GM23338 (cell line): ENCODE data around the gene MYO1F.

ENCODE experiments used
- CREB1 ChIP-seq: fragments of 250-450 bp; sonication (Bioruptor Pico); IDR thresholded peaks from 2 replicates; pipeline ENCODE4 v1.5.0; 2020; ENCODE audit warnings: low read depth, mild to moderate bottlenecking, moderate library complexity
- EZH2 ChIP-seq: fragments of 200-600 bp; sonication (generic); IDR thresholded peaks from one replicate; pipeline ENCODE4 v1.8.0; 2017; ENCODE audit warnings: antibody characterized with exemption, mild to moderate bottlenecking, low read depth; ENCODE audit not compliant: unreplicated experiment
- EZH2phosphoT487 ChIP-seq: fragments of 200-600 bp; sonication (generic); IDR thresholded peaks from one replicate; pipeline ENCODE4 v1.8.1; 2018; ENCODE audit warnings: antibody characterized with exemption; ENCODE audit not compliant: unreplicated experiment
- NANOG ChIP-seq: IDR thresholded peaks from 2 replicates; pipeline ENCODE4 v1.6.1; 2016; ENCODE audit warnings: antibody characterized with exemption, borderline replicate concordance
- POLR2AphosphoS5 ChIP-seq: IDR thresholded peaks from 2 replicates; pipeline ENCODE4 v1.6.1; 2016; ENCODE audit warnings: antibody characterized with exemption, low read depth
- REST ChIP-seq: IDR thresholded peaks from one replicate; pipeline ENCODE4 v1.6.1; 2018; ENCODE audit warnings: antibody characterized with exemption; ENCODE audit not compliant: unreplicated experiment
- STAT1 ChIP-seq: IDR thresholded peaks from one replicate; pipeline ENCODE4 v1.6.1; 2016; ENCODE audit warnings: antibody characterized with exemption; ENCODE audit not compliant: unreplicated experiment
- TF ChIP-seq, protein P1 (sequence below), 2 experiments: fragments of 200-600 bp in 1 of 2; sonication (generic) in 1 of 2; conservative IDR thresholded peaks; 2 replicates each; pipeline versions ENCODE4 v1.5.1 to v1.6.1; 2016 to 2017; ENCODE audit warnings: antibody characterized with exemption in 2 of 2, low read depth in 2 of 2, mild to moderate bottlenecking in 2 of 2, moderate library complexity in 1 of 2
- TF ChIP-seq, protein P2 (sequence below): IDR thresholded peaks from 2 replicates; pipeline ENCODE4 v1.6.1; 2016; ENCODE audit warnings: antibody characterized with exemption

DNA sequence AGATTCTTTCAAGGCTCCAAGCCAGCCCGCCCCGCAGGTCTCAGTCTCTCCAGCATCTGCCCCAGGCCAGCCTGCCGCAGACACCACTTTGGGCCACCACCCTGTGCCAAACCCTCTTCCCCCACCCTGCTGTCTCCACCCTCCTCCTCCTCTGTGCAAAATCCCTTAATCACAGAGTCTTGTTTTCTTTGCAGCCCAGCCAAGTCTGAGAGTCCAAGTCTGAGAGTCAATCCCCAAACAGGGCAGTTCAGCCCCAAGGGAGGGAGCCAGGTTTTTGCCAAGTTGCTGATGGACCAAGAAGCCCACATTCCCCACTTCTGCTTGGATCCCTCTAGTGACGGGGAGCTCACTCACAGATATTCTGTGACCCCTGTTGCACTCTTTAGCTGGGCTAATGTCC, 30.1 kb upstream of the MYO1F start:
- no peak for TF ChIP-seq REST
- TF ChIP-seq, protein P1, sequence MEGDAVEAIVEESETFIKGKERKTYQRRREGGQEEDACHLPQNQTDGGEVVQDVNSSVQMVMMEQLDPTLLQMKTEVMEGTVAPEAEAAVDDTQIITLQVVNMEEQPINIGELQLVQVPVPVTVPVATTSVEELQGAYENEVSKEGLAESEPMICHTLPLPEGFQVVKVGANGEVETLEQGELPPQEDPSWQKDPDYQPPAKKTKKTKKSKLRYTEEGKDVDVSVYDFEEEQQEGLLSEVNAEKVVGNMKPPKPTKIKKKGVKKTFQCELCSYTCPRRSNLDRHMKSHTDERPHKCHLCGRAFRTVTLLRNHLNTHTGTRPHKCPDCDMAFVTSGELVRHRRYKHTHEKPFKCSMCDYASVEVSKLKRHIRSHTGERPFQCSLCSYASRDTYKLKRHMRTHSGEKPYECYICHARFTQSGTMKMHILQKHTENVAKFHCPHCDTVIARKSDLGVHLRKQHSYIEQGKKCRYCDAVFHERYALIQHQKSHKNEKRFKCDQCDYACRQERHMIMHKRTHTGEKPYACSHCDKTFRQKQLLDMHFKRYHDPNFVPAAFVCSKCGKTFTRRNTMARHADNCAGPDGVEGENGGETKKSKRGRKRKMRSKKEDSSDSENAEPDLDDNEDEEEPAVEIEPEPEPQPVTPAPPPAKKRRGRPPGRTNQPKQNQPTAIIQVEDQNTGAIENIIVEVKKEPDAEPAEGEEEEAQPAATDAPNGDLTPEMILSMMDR (conservative IDR thresholded peaks at IDR 0.05; ENCODE audit: low read depth in 2 of 2): no peak
- TF ChIP-seq, protein P2, sequence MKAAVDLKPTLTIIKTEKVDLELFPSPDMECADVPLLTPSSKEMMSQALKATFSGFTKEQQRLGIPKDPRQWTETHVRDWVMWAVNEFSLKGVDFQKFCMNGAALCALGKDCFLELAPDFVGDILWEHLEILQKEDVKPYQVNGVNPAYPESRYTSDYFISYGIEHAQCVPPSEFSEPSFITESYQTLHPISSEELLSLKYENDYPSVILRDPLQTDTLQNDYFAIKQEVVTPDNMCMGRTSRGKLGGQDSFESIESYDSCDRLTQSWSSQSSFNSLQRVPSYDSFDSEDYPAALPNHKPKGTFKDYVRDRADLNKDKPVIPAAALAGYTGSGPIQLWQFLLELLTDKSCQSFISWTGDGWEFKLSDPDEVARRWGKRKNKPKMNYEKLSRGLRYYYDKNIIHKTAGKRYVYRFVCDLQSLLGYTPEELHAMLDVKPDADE: no peak
- TF ChIP-seq EZH2: no peak
- no peak for TF ChIP-seq POLR2AphosphoS5
- no peak for TF ChIP-seq EZH2phosphoT487
- TF ChIP-seq STAT1: no peak
- no peak for TF ChIP-seq NANOG
- no peak for TF ChIP-seq CREB1 (CRISPR knock-in tag)
